ENCODE measurements around the gene FAM216B. TPM values are rescaled to one million over a fixed set of nuclear protein-coding genes. Genes with fewer than 3 reads are reported as not detected.

The FAM216B gene
- total and polyA plus RNA-seq, 9 of the 15 experiments (the other 6 are each of a cell fraction or from before 2014, with no cell fraction given): not detected

GRCh38 chr13:42780044-42780443 lies 1.3 kb upstream of the FAM216B start:
- CTCF ChIA-PET (ENCODE audit: low intra/inter-chr PET ratio): no interaction called here
- Histone ChIP-seq H3K79me2 (ENCODE audit: control insufficient read depth, insufficient read depth, low read length) (no peaks in the 10 kb centered on the region), H3K9ac (ENCODE audit: insufficient read depth in 1 of 2, low read depth in 2 of 2, low read length in 2 of 2) (no peak overlapping the region), H3K36me3 (ENCODE audit: control insufficient read depth, insufficient read depth, low read length) (no peaks in the 10 kb centered on the region), H3K9me1 (ENCODE audit: control insufficient read depth, insufficient read depth, low read length) (no peaks in the 10 kb centered on the region), H3K27me3 (ENCODE audit: control insufficient read depth in 2 of 2, insufficient read depth in 2 of 2, low read length in 2 of 2) (no peaks in the 10 kb centered on the region), H3K9me3 (replicated peaks; ENCODE audit: control insufficient read depth, insufficient read depth, low read depth, low read length) (no peaks in the 10 kb centered on the region), H3K4me1 (replicated peaks in 1 of 2; ENCODE audit: control insufficient read depth in 2 of 2, insufficient read depth in 2 of 2, low read length in 2 of 2) (no peaks in the 10 kb centered on the region), H3K4me3 (no peak overlapping the region), H3K4me2 (ENCODE audit: insufficient read depth, low read length) (no peak overlapping the region), H4K20me1 (replicated peaks; ENCODE audit: control insufficient read depth, insufficient read depth, low read length) (no peaks in the 10 kb centered on the region), H3K27ac (ENCODE audit: extremely low read depth, low read depth, low read length) (no peak overlapping the region), H2AFZ (ENCODE audit: low read depth, low read length) (no peak overlapping the region)
- POLR2A ChIA-PET: no interaction called here
- TF ChIP-seq RBFOX2 (IDR thresholded peaks at IDR 0.05; ENCODE audit: low read depth, low read length) (no peak), NFE2 (IDR thresholded peaks at IDR 0.05; ENCODE audit: low read depth) (no peak), ZNF584 (CRISPR knock-in tag; IDR thresholded peaks at IDR 0.05; ENCODE audit: low read depth) (no peak), GABPA (tag; conservative IDR thresholded peaks at IDR 0.05; ENCODE audit: low read depth) (no peak), NFXL1 (CRISPR knock-in tag; IDR thresholded peaks at IDR 0.05) (no peak), BACH1 (tag; IDR thresholded peaks at IDR 0.05) (no peak), SMARCA4 (IDR thresholded peaks at IDR 0.05) (no peak), HNRNPK (IDR thresholded peaks at IDR 0.05; ENCODE audit: low read depth, low read length, poor library complexity, severe bottlenecking) (no peak), GTF2B (IDR thresholded peaks at IDR 0.05; ENCODE audit: extremely low read depth, insufficient read length) (no peak), HMG20A (CRISPR knock-in tag; conservative IDR thresholded peaks at IDR 0.05) (no peak), RREB1 (CRISPR knock-in tag; IDR thresholded peaks at IDR 0.05) (no peak)
- FAIRE-seq (no peak), ATAC-seq (no peak), DNase-seq (ENCODE audit: extremely low read depth in 1 of 4, low spot score in 3 of 4) (no peak)
- intact Hi-C loops (cut with micrococcal nuclease): no loop called here
- BruUV-seq (replicated peaks): no TSS peak
- in situ Hi-C loops (cut with MboI): no loop called here
- WGBS (ENCODE audit: insufficient coverage, low coverage, missing lambda C conversion rate): 0% methylated on average over 1 of the region's 1 CpG

All from K562 (cell line).